ENCODE data around the gene FGFBP1. TPM values are rescaled to one million over a fixed set of nuclear protein-coding genes. Genes with fewer than 3 reads are reported as not detected.

The FGFBP1 gene
- total and polyA plus RNA-seq, 2 of the 4 experiments (the other 2 are of a cell fraction): under 0.01 TPM; not detected in 1

- no peak for TF ChIP-seq MAZ (IDR thresholded peaks at IDR 0.05; ENCODE audit: borderline replicate concordance, low read depth, low read length)
These were observed 38.2 kb upstream of the FGFBP1 start (continued) for GRCh38 chr4:15976456-15977447.

DNA sequence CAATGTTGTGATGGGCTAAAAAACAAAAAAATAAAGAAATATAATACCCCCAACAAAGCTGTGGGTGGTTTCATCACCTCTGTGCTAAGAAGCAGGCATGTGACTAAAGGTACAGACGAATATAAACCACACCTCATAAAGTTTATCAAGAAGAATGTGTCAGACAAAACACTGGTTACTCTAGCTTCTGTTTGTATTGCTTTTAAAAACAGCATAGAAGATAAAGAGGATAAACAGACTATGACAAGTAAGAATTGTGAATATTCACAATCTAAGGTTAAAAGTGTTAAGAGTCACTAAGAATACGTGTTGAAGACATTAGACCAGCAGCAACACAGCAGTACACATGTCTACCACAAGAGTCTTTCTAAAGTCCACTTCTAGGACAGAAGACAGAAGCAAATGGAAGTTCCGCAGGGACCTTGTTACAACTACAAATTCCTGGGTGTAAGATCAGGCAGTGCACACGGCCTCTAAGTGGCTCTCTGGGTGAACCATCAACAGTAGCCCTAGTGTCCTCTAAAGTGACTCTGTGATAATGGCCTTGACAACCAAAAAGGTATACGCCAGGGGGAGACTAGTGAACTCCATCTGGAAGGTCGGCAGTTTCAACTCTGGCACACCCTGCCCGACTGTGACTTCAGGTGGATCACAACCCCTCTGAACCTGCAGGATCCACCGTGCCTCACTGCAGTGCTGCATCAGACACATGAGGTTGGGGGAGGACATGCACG lies 32.7 kb upstream of the FGFBP1 start:
- dilution Hi-C loops (cut with HindIII; ENCODE audit: low sequenced_read_pairs, unreplicated experiment): no loop called here
- CTCF ChIA-PET: no interaction called here
- H3K4ac ChIP-seq (ENCODE audit: low read depth, low read length): no peak overlapping the region
- H3K14ac ChIP-seq (replicated peaks; ENCODE audit: low read depth, low read length): no peak overlapping the region
- no peak overlapping the region for H2BK20ac ChIP-seq (ENCODE audit: low read depth, low read length)
- H3K56ac ChIP-seq (ENCODE audit: extremely low read depth, insufficient read depth, low read length): no peak overlapping the region
- H4K91ac ChIP-seq (ENCODE audit: insufficient read depth, low read depth, low read length): no peak overlapping the region
- H2BK120ac ChIP-seq (ENCODE audit: low read depth, low read length): no peak overlapping the region
- no peak overlapping the region for H3K4me2 ChIP-seq (ENCODE audit: low read depth, low read length)
- H3K9me3 ChIP-seq (ENCODE audit: control insufficient read depth, insufficient read depth, low read length): 0 out of 2 replicates have a peak, but pooled peaks cover under 1% of the 10 kb centered on the region
- no peaks in the 10 kb centered on the region for H3K36me3 ChIP-seq (ENCODE audit: control insufficient read depth, insufficient read depth, low read length)
- ATAC-seq (ENCODE audit: low read depth) (no peak), DNase-seq (no peak)
- no peak overlapping the region for H2AK9ac ChIP-seq (replicated peaks; ENCODE audit: low read depth, low read length, poor library complexity)
- H3K4me1 ChIP-seq (ENCODE audit: control insufficient read depth, insufficient read depth, low read length): no peaks in the 10 kb centered on the region
- in situ Hi-C loops (cut with MboI; ENCODE audit: low sequenced_read_pairs): no loop called here
- no peak overlapping the region for H2BK15ac ChIP-seq (ENCODE audit: low read depth, low read length)
- no peak overlapping the region for H3K4me3 ChIP-seq (ENCODE audit: insufficient read depth, low read depth, low read length)
- intact Hi-C loops (cut with micrococcal nuclease): no loop called here
- POLR2A ChIA-PET (ENCODE audit: unreplicated experiment): no interaction called here
- H3K79me1 ChIP-seq (ENCODE audit: low read depth in 1 of 2, low read length in 2 of 2): no peaks in the 10 kb centered on the region
- no peaks in the 10 kb centered on the region for H4K20me1 ChIP-seq (ENCODE audit: insufficient read depth, low read length)
- H3K23ac ChIP-seq (ENCODE audit: low read depth, low read length): no peak overlapping the region
- H2BK5ac ChIP-seq (ENCODE audit: low read depth, low read length, poor library complexity, severe bottlenecking): no peak overlapping the region
- no peak overlapping the region for H2AK5ac ChIP-seq (ENCODE audit: low read depth, low read length)
- no peak overlapping the region for H4K5ac ChIP-seq (ENCODE audit: low read depth, low read length)
- no peak overlapping the region for H4K8ac ChIP-seq (ENCODE audit: low read depth in 2 of 2, low read length in 2 of 2)
- H2AFZ ChIP-seq (replicated peaks; ENCODE audit: low read length, poor library complexity): no peak overlapping the region
- H3K27me3 ChIP-seq (ENCODE audit: control insufficient read depth, insufficient read depth, low read length): peaks cover 34% of the 10 kb centered on the region
- no peak overlapping the region for H3K18ac ChIP-seq (ENCODE audit: low read depth, low read length)
- no peak overlapping the region for H3K9ac ChIP-seq (ENCODE audit: low read depth, low read length)
- H3K27ac ChIP-seq (ENCODE audit: insufficient read depth, low read length): no peak overlapping the region
- BruUV-seq (replicated peaks): no TSS peak
- WGBS, 2 experiments (ENCODE audit: extremely low coverage in 2 of 2, insufficient read length in 1 of 2): 85% methylated on average over 4 of the region's 9 CpGs; no CpG with 5 or more reads in 1 of the 2 experiments
- no peaks in the 10 kb centered on the region for H3K9me1 ChIP-seq (ENCODE audit: insufficient read depth, low read length)
- TF ChIP-seq, protein P1, sequence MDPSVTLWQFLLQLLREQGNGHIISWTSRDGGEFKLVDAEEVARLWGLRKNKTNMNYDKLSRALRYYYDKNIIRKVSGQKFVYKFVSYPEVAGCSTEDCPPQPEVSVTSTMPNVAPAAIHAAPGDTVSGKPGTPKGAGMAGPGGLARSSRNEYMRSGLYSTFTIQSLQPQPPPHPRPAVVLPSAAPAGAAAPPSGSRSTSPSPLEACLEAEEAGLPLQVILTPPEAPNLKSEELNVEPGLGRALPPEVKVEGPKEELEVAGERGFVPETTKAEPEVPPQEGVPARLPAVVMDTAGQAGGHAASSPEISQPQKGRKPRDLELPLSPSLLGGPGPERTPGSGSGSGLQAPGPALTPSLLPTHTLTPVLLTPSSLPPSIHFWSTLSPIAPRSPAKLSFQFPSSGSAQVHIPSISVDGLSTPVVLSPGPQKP (IDR thresholded peaks at IDR 0.05; ENCODE audit: borderline replicate concordance, low read depth, low read length): no peak
- TF ChIP-seq POLR2A (IDR thresholded peaks at IDR 0.05; ENCODE audit: low read depth, low read length): no peak

All from IMR-90 (cell line).